Measurements from ENCODE around the gene SUSD6. TPM values are rescaled to one million over a fixed set of nuclear protein-coding genes. Genes with fewer than 3 reads are reported as not detected.

SUSD6 gene
- total and polyA plus RNA-seq, 4 donors, result 6.8 to 10.8 (median 7.6) TPM

GRCh38 chr14:69666112-69666511, 54.7 kb downstream of the SUSD6 start (continued):
- TF ChIP-seq CTCF (IDR thresholded peaks at IDR 0.05; ENCODE audit: low read depth, low read length, missing input control), result no peak
- TF ChIP-seq YY1 (IDR thresholded peaks at IDR 0.05), result no peak
- TF ChIP-seq EGR1 (IDR thresholded peaks at IDR 0.05; ENCODE audit: low read depth in 2 of 2), result no peak
- TF ChIP-seq RAD21 (IDR thresholded peaks at IDR 0.05), result no peak
- no peak for TF ChIP-seq NR2F2 (IDR thresholded peaks at IDR 0.05)

- Histone ChIP-seq H3K4me1 (ENCODE audit: control insufficient read depth in 4 of 4, insufficient read depth in 4 of 4, low read length in 3 of 4) (peaks cover 6 to 32% (median 24%) of the 10 kb centered on the region in 4 donors), H3K4me3 (ENCODE audit: low read depth in 1 of 3, low read length in 3 of 3) (no peak overlapping the region), H3K36me3 (ENCODE audit: control insufficient read depth in 4 of 4, insufficient read depth in 3 of 4, low read depth in 1 of 4, low read length in 3 of 4) (no peaks in the 10 kb centered on the region), H3K27me3 (ENCODE audit: control insufficient read depth in 4 of 4, insufficient read depth in 4 of 4, low read length in 3 of 4) (no peaks in the 10 kb centered on the region), H3K9ac (ENCODE audit: low read depth in 1 of 2, low read length in 2 of 2) (no peak overlapping the region), H3K27ac (ENCODE audit: low read depth in 1 of 2, low read length in 2 of 2) (no peak overlapping the region), H3K9me3 (ENCODE audit: control insufficient read depth in 4 of 4, low read length in 3 of 4) (no peaks in the 10 kb centered on the region)
- DNase-seq (ENCODE audit: low spot score), result no peak
- TF ChIP-seq GABPA (IDR thresholded peaks at IDR 0.05 in 1 of 2, conservative IDR thresholded peaks at IDR 0.05 in 1 of 2) (no peak), REST (IDR thresholded peaks at IDR 0.05) (no peak), MAX (IDR thresholded peaks at IDR 0.05) (no peak), RAD21 (IDR thresholded peaks at IDR 0.05) (no peak), FOXA2 (IDR thresholded peaks at IDR 0.05) (peak; percentile 44), CTCF (IDR thresholded peaks at IDR 0.05; ENCODE audit: low read depth, low read length, missing input control) (no peak), FOXA1 (IDR thresholded peaks at IDR 0.05) (no peak), ZBTB33 (IDR thresholded peaks at IDR 0.05) (no peak), YY1 (IDR thresholded peaks at IDR 0.05) (no peak), EGR1 (IDR thresholded peaks at IDR 0.05; ENCODE audit: low read depth in 2 of 2) (no peak), JUND (IDR thresholded peaks at IDR 0.05) (no peak), HNF4G (IDR thresholded peaks at IDR 0.05) (no peak), ATF3 (IDR thresholded peaks at IDR 0.05) (no peak), HNF4A (conservative IDR thresholded peaks at IDR 0.05) (peak in 1 of 2 donors; percentile 8), TAF1 (conservative IDR thresholded peaks at IDR 0.05) (no peak), RXRA (IDR thresholded peaks at IDR 0.05) (no peak)
- 52% methylated on average over 2 of the region's 2 CpGs for WGBS
Measured at GRCh38 chr14:69666690-69667211, 55.4 kb downstream of the SUSD6 start.

All from liver (tissue), 9 donors.